ENCODE results near the gene TMEM267.
"Not testable (repeated sequence)": the region's sequence is repeated elsewhere in the genome, so short reads cannot be mapped to it uniquely, and the experiment has no call there.

TMEM267 gene

GRCh38 chr5:43469671-43470391 lies 13.8 kb downstream of the TMEM267 start:
- TF ChIP-seq, protein P1, sequence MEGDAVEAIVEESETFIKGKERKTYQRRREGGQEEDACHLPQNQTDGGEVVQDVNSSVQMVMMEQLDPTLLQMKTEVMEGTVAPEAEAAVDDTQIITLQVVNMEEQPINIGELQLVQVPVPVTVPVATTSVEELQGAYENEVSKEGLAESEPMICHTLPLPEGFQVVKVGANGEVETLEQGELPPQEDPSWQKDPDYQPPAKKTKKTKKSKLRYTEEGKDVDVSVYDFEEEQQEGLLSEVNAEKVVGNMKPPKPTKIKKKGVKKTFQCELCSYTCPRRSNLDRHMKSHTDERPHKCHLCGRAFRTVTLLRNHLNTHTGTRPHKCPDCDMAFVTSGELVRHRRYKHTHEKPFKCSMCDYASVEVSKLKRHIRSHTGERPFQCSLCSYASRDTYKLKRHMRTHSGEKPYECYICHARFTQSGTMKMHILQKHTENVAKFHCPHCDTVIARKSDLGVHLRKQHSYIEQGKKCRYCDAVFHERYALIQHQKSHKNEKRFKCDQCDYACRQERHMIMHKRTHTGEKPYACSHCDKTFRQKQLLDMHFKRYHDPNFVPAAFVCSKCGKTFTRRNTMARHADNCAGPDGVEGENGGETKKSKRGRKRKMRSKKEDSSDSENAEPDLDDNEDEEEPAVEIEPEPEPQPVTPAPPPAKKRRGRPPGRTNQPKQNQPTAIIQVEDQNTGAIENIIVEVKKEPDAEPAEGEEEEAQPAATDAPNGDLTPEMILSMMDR (IDR thresholded peaks at IDR 0.05; ENCODE audit: insufficient read depth, low read length, poor library complexity, severe bottlenecking): no peak
- no peak for DNase-seq (ENCODE audit: extremely low read depth, insufficient read length)
- H3K27me3 ChIP-seq (replicated peaks; ENCODE audit: control insufficient read depth, insufficient read depth, low read length): no peaks in the 10 kb centered on the region
- no peak overlapping the region for H3K4me3 ChIP-seq (replicated peaks; ENCODE audit: low read depth, low read length)
- H3K36me3 ChIP-seq (ENCODE audit: control insufficient read depth, insufficient read depth, low read length): no peaks in the 10 kb centered on the region

GRCh38 chr5:43467100-43467499 lies 16.6 kb downstream of the TMEM267 start:
- Histone ChIP-seq H3K36me3 (ENCODE audit: control insufficient read depth, insufficient read depth, low read length) (no peaks in the 10 kb centered on the region), H3K4me3 (replicated peaks; ENCODE audit: low read depth, low read length) (no peak overlapping the region)

DNA sequence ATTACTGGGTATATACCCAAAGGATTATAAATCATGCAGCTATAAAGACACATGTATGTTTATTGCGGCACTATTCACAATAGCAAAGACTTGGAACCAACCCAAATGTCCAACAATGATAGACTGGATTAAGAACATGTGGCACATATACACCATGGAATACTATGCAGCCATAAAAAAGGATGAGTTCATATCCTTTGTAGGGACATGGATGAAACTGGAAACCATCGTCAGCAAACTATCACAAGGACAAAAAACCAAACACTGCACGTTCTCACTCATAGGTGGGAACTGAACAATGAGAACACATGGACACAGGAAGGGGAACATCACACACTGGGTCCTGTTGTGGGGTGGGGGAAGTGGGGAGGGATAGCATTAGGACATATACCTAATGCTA lies 18.2 kb downstream of the TMEM267 start:
- not testable (repeated sequence) for H3K27me3 ChIP-seq (replicated peaks; ENCODE audit: control insufficient read depth, insufficient read depth, low read length); H3K4me3 ChIP-seq (replicated peaks; ENCODE audit: low read depth, low read length); DNase-seq (ENCODE audit: extremely low read depth, insufficient read length); H3K36me3 ChIP-seq (ENCODE audit: control insufficient read depth, insufficient read depth, low read length)

More at GRCh38 chr5:43467100-43467499, 16.6 kb downstream of the TMEM267 start:
- no peak for DNase-seq (ENCODE audit: extremely low read depth, insufficient read length)
- H3K27me3 ChIP-seq (replicated peaks; ENCODE audit: control insufficient read depth, insufficient read depth, low read length): no peaks in the 10 kb centered on the region
- TF ChIP-seq, protein P1 (IDR thresholded peaks at IDR 0.05; ENCODE audit: insufficient read depth, low read length, poor library complexity, severe bottlenecking): no peak

DNA sequence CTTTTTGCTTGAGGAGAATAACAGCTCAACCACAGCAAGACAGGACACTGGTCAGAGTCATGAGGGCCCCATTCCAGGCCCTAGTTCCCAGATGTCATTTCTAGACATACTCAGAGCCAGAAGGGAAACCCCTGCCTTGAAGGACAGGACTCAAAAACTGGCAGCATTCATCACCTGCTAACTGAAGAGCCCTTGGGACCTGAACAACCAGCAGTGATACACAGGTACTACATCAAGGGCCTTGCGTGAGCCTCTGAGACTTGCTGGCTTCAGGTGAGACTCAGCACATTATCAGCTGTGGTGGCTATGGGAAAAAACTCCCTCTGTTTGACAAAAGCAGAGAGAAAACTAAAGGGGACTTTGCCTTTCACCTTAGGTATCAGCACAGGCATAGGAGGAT lies 22.6 kb downstream of the TMEM267 start:
- TF ChIP-seq, protein P1 (IDR thresholded peaks at IDR 0.05; ENCODE audit: insufficient read depth, low read length, poor library complexity, severe bottlenecking): no peak
- H3K36me3 ChIP-seq (ENCODE audit: control insufficient read depth, insufficient read depth, low read length): peaks cover 3% of the 10 kb centered on the region
- no peak overlapping the region for H3K4me3 ChIP-seq (replicated peaks; ENCODE audit: low read depth, low read length)
- DNase-seq (ENCODE audit: extremely low read depth, insufficient read length): no peak
- H3K27me3 ChIP-seq (replicated peaks; ENCODE audit: control insufficient read depth, insufficient read depth, low read length): no peaks in the 10 kb centered on the region

DNA sequence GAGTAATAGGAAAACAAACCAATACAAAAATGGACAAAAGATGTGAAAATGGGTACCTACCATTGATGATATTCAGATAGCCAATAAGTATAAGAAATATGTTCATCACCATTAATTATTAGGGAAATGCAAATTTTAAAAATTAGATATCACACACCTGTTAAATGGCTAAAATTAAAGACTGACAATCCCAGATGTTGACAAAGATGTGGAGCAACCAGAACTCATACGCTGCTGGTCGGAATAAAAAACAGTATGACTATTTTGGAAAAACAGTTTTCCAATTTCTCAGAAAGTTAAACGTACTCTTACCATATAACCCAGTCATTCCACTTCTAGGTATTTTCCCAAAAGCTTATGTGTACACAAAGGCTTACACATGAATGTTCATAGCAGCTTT lies 27.1 kb downstream of the TMEM267 start:
- TF ChIP-seq, protein P1 (IDR thresholded peaks at IDR 0.05; ENCODE audit: insufficient read depth, low read length, poor library complexity, severe bottlenecking): no peak
- H3K36me3 ChIP-seq (ENCODE audit: control insufficient read depth, insufficient read depth, low read length): no peaks in the 10 kb centered on the region; the same call in none of the 2 replicates

DNA sequence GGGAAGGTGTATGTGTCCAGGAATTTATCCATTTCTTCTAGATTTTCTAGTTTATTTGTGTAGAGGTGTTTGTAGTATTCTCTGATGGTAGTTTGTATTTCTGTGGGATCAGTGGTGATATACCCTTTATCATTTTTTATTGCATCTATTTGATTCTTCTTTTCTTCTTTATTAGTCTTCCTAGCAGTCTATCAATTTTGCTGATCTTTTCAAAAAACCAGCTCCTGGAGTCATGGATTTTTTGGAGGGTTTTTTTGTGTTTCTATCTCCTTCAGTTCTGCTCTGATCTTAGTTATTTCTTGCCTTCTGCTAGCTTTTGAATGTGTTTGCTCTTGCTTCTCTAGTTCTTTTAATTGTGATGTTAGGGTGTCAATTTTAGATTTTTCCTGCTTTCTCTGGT lies 42.1 kb downstream of the TMEM267 start:
- H3K36me3 ChIP-seq (ENCODE audit: control insufficient read depth, insufficient read depth, low read length); H3K27me3 ChIP-seq (replicated peaks; ENCODE audit: control insufficient read depth, insufficient read depth, low read length); DNase-seq (ENCODE audit: extremely low read depth, insufficient read length); H3K4me3 ChIP-seq (replicated peaks; ENCODE audit: low read depth, low read length): not testable (repeated sequence)

More for the DNA sequence above, 27.1 kb downstream of the TMEM267 start:
- Histone ChIP-seq H3K27me3 (replicated peaks; ENCODE audit: control insufficient read depth, insufficient read depth, low read length) (no peaks in the 10 kb centered on the region), H3K4me3 (replicated peaks; ENCODE audit: low read depth, low read length) (no peak overlapping the region)
- no peak for DNase-seq (ENCODE audit: extremely low read depth, insufficient read length)
